Measurements from ENCODE around the gene GALNT10.

The GALNT10 gene

DNA sequence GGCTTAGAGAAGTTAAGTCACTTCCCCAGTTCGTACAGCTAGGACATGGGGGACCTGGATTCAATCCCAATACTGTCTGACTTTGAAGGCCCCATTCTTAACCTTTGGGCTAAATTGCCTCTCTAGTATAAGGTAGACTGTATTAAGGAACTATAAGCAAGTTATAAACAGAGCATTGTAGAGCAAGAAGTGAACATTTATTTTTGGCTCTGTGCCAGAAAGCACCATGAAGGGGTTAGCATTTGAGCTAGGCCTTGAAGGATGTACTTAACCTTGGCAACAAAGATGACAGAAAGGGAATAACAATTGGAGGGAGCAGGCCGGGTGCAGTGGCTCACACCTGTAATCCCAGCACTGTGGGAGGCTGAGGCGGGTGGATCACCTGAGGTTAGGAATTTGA is 32.8 kb downstream of the GALNT10 start:
- Histone ChIP-seq H3K9me3 (ENCODE audit: control insufficient read depth, insufficient read depth, low read length) (no peaks in the 10 kb centered on the region; the same call in 1 of the 2 replicates), H3K9ac (ENCODE audit: low read depth, low read length) (no peak overlapping the region), H3K4me1 (ENCODE audit: insufficient read depth, low read length) (peaks cover 29% of the 10 kb centered on the region), H3K36me3 (ENCODE audit: insufficient read depth, low read length) (no peaks in the 10 kb centered on the region)

DNA sequence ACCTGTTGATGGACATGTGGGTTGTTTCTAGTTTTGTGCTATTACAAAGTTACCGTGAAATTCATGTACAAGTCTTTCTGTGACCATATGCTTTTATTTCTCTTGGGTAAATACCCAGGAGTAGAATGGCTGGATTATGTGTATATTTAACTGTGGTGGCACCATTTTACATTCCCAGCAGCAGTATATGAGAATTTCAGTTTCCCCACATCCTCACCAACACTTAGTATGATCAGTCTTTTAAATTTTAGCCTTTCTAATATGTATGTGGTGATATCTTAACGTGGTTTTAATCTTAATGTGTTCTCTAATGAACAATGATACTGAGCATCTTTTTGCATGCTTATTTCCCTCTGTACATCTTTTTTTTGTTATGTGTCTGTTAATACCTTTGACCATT is 36.6 kb downstream of the GALNT10 start:
- Histone ChIP-seq H3K9me3 (ENCODE audit: control insufficient read depth, insufficient read depth, low read length) (no peaks in the 10 kb centered on the region; the same call in 1 of the 2 replicates), H3K36me3 (ENCODE audit: insufficient read depth, low read length) (no peaks in the 10 kb centered on the region), H3K9ac (ENCODE audit: low read depth, low read length) (no peak overlapping the region)

DNA sequence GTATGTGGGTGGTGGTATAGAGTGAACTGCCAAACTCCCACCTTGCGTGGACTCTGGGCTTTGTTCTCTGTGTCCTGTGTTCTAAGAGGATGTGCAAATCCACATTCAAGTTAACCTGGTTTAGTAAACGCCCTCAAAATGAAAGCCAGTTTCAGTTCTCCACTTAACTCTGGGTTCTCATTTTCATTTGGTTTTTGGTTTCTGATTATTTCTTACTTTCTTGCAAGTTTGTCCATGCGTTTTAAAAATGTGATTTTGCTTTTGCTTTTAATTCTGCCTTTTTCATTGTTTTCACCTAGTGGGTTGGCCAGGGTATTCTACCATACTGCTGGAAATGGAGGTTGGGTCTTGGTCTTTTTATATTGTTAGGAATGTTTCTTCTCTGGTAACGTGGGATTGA is 38.2 kb downstream of the GALNT10 start:
- Histone ChIP-seq H3K9ac (ENCODE audit: low read depth, low read length) (no peak overlapping the region), H3K36me3 (ENCODE audit: insufficient read depth, low read length) (no peaks in the 10 kb centered on the region), H3K9me3 (ENCODE audit: control insufficient read depth, insufficient read depth, low read length) (no peaks in the 10 kb centered on the region; the same call in 1 of the 2 replicates), H3K4me1 (ENCODE audit: insufficient read depth, low read length) (no peaks in the 10 kb centered on the region)

More for the DNA sequence above, 36.6 kb downstream of the GALNT10 start:
- H3K4me1 ChIP-seq (ENCODE audit: insufficient read depth, low read length), result no peaks in the 10 kb centered on the region

DNA sequence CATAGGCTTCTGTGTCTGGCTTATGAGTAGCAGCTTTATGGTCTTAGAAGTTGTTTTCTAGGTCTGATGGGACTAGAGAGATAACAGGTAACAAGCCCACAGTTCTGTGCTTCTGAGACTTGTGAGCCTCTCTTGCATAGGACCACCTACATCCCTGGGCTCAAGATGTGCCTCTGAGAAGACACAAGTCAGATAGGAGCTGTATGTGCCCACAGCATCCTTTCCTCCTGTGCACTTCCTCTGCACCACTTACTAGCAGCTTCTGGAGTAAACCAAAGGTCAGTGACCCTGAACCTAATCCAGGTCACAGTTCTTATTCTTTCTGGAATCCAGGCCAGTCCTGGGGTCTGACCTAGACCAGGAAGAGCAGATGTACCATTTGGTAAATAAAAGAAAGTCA is 40.0 kb downstream of the GALNT10 start:
- Histone ChIP-seq H3K4me1 (ENCODE audit: insufficient read depth, low read length) (no peaks in the 10 kb centered on the region), H3K9ac (ENCODE audit: low read depth, low read length) (no peak overlapping the region), H3K9me3 (ENCODE audit: control insufficient read depth, insufficient read depth, low read length) (no peaks in the 10 kb centered on the region; the same call in 1 of the 2 replicates), H3K36me3 (ENCODE audit: insufficient read depth, low read length) (no peaks in the 10 kb centered on the region)

DNA sequence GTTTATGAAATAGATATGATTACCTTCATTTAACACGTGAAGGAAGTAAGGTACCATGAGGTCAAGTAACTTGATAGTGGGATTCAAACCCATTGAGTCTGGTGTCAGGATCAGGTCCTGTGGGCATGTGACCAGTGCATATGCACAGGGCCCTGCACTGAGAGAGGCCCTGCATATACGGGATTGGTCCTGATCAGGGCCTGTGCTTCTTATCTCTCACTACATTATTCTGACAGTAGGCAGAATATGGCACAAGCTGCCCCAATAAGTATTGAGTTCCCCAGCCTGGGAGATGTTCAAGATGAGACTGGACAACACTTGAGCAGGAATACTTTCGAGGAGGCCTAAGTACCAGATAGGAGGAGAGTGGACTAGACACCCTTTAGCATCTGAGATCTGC is 44.0 kb downstream of the GALNT10 start:
- no peaks in the 10 kb centered on the region for H3K9me3 ChIP-seq (ENCODE audit: control insufficient read depth, insufficient read depth, low read length)
- no peak overlapping the region for H3K9ac ChIP-seq (ENCODE audit: low read depth, low read length)
- H3K36me3 ChIP-seq (ENCODE audit: insufficient read depth, low read length), result no peaks in the 10 kb centered on the region
- H3K4me1 ChIP-seq (ENCODE audit: insufficient read depth, low read length), result no peaks in the 10 kb centered on the region

DNA sequence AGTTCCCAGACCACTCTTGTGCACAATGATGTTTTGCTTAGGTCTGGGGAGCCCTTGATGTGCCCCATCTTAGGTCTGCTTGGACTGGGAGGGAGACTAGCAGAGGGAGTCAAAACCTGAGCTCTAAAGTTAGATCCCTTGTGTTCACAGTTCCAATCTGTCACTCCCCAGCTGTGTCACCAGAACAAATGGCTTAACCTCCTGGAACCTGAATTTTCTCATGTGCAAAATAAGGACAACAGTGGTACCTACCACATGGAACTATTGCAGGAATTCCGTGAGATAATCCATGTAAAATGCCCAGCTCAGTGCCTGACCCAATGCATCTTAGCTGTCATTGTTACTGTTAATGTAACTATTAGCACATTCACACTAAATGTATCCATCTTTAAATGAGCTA is 45.5 kb downstream of the GALNT10 start:
- Histone ChIP-seq H3K9me3 (ENCODE audit: control insufficient read depth, insufficient read depth, low read length) (no peaks in the 10 kb centered on the region), H3K36me3 (ENCODE audit: insufficient read depth, low read length) (no peaks in the 10 kb centered on the region), H3K9ac (ENCODE audit: low read depth, low read length) (no peak overlapping the region), H3K4me1 (ENCODE audit: insufficient read depth, low read length) (no peaks in the 10 kb centered on the region)

DNA sequence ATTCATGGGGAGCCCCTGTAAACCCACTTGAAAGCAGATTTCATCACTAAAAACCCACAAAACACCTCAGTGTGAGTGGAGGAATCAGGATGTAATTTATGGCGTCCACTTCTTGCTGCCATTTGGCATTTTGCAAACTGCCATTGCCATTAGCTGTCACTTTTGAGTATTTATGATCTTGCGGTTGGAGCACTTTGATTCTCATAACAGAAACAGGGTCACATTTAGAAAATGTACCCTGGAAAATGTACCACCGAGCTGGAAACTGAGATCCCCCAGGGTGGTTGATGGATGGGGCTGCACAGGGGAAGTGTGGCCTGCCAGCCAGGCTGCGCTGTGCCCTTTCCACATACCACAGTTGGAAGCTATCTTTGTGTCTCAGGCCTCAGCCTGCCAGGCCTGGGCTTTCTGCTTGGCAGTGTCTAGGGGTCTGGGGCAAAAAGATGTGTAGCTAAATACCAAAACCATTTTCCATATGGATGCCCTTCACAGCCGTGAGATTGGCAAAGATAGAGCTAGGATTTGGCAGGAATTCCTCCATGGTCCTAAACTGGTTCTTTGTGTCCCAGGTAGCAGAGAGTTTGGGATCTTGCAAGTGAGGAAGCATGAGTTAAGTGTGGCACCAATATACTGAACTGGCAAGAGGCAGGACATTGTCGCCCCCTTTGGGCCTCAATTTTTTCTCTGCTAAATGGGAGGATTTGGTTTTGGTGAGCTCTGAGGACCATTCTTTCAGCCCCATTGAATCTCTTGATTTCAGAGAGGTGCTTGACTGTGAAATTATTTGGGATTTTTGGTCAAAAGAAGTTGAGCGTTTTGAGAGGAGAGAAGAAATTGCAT is 46.2 kb downstream of the GALNT10 start:
- Histone ChIP-seq H3K4me1 (ENCODE audit: insufficient read depth, low read length) (no peaks in the 10 kb centered on the region), H3K36me3 (ENCODE audit: insufficient read depth, low read length) (no peaks in the 10 kb centered on the region), H3K9ac (ENCODE audit: low read depth, low read length) (no peak overlapping the region), H3K9me3 (ENCODE audit: control insufficient read depth, insufficient read depth, low read length) (no peaks in the 10 kb centered on the region)

DNA sequence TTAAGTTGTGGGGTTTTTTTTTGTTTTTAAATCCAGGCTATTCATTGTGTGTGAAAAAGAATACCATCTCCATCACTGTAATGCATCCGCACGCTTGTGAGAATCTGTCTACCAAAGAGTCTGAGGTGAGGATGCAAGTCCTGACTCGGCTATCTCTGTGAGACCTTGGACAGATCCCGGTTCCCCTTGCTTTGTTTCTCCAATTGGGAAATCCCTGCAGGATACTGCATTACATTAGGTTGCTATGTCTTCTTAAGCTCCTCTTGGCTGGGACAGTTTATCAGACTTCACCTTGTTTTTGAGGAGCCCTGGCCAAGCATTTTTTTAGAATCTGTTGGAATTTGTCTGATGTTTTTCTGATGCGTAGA is 46.8 kb downstream of the GALNT10 start:
- Histone ChIP-seq H3K9me3 (ENCODE audit: control insufficient read depth, insufficient read depth, low read length) (no peaks in the 10 kb centered on the region), H3K36me3 (ENCODE audit: insufficient read depth, low read length) (no peaks in the 10 kb centered on the region), H3K4me1 (ENCODE audit: insufficient read depth, low read length) (no peaks in the 10 kb centered on the region), H3K9ac (ENCODE audit: low read depth, low read length) (no peak overlapping the region)

DNA sequence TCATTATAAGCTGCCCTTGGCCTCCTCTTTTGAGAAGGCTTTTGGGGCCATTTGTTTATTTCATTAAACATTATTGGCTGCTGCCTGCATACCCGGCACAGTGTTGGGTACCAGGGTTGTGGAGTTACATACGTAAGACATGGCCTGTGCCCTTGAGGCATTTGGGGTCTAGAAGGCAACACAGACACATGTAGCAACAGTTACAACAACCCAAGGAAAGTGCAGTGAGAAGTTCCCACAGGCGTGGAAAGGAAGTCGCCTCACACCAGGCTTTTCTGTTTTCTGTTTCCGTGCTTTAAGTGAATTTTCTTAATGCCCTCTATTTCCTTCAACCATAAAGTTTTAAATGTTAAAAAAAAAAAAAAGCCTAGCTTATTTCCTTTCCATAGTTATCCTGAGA is 47.4 kb downstream of the GALNT10 start:
- no peaks in the 10 kb centered on the region for H3K9me3 ChIP-seq (ENCODE audit: control insufficient read depth, insufficient read depth, low read length)
- no peaks in the 10 kb centered on the region for H3K36me3 ChIP-seq (ENCODE audit: insufficient read depth, low read length)
- no peak overlapping the region for H3K9ac ChIP-seq (ENCODE audit: low read depth, low read length)
- no peaks in the 10 kb centered on the region for H3K4me1 ChIP-seq (ENCODE audit: insufficient read depth, low read length)

DNA sequence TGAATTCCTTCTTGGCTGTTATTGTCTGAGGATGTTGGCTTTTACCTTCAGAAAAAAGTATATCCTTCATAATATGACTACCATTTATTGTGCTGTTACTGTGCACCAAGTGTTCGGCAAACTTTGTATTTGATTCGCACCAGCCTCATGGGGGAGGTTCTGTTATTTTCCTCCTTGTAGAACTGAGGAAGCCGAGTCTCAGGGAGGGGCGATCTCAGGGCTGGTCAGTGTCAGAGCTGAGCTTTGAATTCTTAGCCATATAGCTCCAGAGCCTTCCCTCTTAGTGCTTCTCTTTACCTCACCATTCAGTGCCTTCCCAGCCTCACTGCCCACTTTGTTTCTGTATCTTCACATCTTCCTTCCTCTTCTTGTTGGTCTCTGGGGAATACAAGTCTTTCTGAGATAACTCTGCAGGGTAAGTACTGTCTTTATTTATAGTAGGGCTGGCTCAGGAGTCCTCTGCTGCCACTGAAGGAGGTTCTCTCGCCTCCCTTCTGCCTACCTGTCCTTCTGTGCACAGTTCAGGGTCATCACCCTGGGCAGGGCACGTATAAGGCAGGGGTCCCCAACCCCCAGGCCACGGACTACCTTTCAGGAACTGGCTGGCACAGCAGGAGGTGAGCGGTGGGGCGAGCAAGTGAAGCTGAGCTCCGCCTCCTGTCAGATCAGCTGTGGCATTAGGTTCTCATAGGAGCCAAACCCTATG is 48.4 kb downstream of the GALNT10 start:
- H3K4me1 ChIP-seq (ENCODE audit: insufficient read depth, low read length), result no peaks in the 10 kb centered on the region
- no peak overlapping the region for H3K9ac ChIP-seq (ENCODE audit: low read depth, low read length)
- H3K9me3 ChIP-seq (ENCODE audit: control insufficient read depth, insufficient read depth, low read length), result no peaks in the 10 kb centered on the region
- H3K36me3 ChIP-seq (ENCODE audit: insufficient read depth, low read length), result no peaks in the 10 kb centered on the region

DNA sequence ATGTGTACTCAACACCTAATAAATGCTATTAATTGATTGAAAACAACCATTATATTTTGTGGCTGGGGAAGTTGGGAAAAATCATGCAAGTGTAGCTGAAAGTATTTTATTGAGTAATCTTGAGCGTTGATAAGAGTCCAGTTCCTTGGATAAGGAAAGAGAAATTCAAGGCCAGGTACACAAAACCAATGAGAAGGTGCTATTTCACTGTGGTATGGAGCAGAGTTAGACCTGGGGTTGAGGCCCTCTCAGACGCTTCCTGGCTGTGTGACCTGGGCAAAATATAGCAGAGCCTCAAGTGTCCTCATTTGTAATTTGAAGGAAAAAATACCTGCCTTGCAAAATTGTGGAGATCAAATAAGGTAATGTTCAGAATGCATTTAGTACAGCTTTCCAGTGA is 50.1 kb downstream of the GALNT10 start:
- Histone ChIP-seq H3K9me3 (ENCODE audit: control insufficient read depth, insufficient read depth, low read length) (no peaks in the 10 kb centered on the region), H3K9ac (ENCODE audit: low read depth, low read length) (no peak overlapping the region), H3K36me3 (ENCODE audit: insufficient read depth, low read length) (no peaks in the 10 kb centered on the region), H3K4me1 (ENCODE audit: insufficient read depth, low read length) (no peaks in the 10 kb centered on the region)

DNA sequence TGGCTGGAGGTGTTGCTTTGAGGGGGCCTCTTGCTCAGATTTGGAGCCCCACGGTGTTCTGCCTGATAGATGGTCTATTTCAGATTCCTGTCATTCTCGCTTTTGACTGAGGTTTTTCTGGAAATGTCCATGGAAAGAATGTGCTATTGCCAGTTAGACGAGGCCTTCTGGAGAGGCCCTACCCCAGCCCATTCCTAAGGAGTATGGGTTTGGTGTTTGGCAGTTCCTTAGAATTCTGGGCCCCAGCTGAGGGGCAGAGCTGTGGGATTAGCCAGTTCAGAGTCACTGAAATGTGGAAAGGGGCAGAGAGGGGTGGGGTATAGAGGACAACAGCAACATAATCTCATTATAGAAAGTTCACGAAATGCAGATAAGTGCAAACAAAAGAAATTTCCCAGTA is 50.5 kb downstream of the GALNT10 start:
- H3K9ac ChIP-seq (ENCODE audit: low read depth, low read length), result no peak overlapping the region
- no peaks in the 10 kb centered on the region for H3K4me1 ChIP-seq (ENCODE audit: insufficient read depth, low read length)
- no peaks in the 10 kb centered on the region for H3K9me3 ChIP-seq (ENCODE audit: control insufficient read depth, insufficient read depth, low read length)
- no peaks in the 10 kb centered on the region for H3K36me3 ChIP-seq (ENCODE audit: insufficient read depth, low read length)

DNA sequence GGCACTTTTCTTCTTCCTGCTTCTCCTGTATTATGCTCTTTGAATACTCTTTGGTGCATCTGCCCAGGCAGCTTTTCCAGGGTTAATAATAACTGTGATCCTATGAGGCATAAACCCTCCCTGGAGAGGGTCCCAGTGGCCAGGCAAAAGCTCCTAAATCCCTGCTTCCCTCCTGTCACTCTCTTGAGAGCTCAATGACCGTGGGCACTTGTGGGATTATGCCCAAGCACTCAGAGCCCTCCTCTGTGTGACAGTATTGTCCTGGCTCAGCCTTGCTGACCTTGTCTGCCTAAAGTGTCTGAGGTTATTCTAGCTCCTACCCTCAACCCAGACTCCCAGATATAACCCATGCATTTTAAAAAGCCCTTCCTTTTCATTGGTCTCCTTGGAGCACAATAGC is 51.9 kb downstream of the GALNT10 start:
- Histone ChIP-seq H3K4me1 (ENCODE audit: insufficient read depth, low read length) (no peaks in the 10 kb centered on the region), H3K36me3 (ENCODE audit: insufficient read depth, low read length) (no peaks in the 10 kb centered on the region), H3K9me3 (ENCODE audit: control insufficient read depth, insufficient read depth, low read length) (no peaks in the 10 kb centered on the region), H3K9ac (ENCODE audit: low read depth, low read length) (no peak overlapping the region)

DNA sequence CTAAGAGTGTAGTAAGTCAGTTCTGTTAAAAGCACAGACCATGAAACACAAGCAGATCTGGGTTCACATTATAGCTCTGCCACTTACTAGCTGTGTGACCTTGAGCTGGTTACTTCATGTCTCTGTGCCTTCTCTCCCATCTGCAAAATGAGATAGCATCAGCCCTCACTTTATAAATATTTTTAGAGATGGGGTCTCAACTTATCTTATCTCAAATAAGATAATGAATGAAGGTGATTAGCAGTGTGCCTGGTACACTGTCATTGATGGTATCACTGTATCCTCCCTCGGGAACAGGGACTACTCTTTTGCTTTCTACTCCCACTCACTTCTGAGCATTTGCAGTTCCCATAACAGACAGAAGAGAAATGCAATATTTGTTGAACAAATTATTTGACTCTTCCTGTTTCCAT is 52.4 kb downstream of the GALNT10 start:
- no peaks in the 10 kb centered on the region for H3K9me3 ChIP-seq (ENCODE audit: control insufficient read depth, insufficient read depth, low read length)
- H3K9ac ChIP-seq (ENCODE audit: low read depth, low read length), result no peak overlapping the region
- no peaks in the 10 kb centered on the region for H3K36me3 ChIP-seq (ENCODE audit: insufficient read depth, low read length)
- no peaks in the 10 kb centered on the region for H3K4me1 ChIP-seq (ENCODE audit: insufficient read depth, low read length)

DNA sequence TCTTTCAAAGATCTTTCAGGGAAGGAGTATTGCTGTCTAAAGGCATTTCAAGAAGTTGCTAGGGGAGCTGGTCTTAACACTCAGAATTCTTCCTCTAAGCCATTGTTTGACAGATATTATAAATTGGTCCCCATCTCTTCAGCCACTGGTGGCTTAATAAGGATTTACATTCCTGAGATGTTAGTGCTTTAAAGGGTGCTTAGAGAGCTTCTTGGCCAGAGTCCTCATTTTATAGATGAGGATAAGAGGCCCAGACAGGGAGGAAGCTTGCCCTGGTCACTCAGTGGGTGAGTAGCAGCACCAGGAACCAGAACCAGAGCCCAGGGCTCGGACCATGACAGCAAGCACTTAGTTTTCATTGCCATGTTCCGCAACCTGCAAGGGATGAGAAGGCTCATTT is 53.2 kb downstream of the GALNT10 start:
- no peaks in the 10 kb centered on the region for H3K9me3 ChIP-seq (ENCODE audit: control insufficient read depth, insufficient read depth, low read length)
- no peaks in the 10 kb centered on the region for H3K36me3 ChIP-seq (ENCODE audit: insufficient read depth, low read length)
- no peaks in the 10 kb centered on the region for H3K4me1 ChIP-seq (ENCODE audit: insufficient read depth, low read length)
- no peak overlapping the region for H3K9ac ChIP-seq (ENCODE audit: low read depth, low read length)

Measured in ES-I3 (cell line).